ENCODE results near the gene PBX2. TPM values are rescaled to one million over a fixed set of nuclear protein-coding genes. Genes with fewer than 3 reads are reported as not detected.

The PBX2 gene
- total RNA-seq, 1 donor: 19.6 TPM

DNA sequence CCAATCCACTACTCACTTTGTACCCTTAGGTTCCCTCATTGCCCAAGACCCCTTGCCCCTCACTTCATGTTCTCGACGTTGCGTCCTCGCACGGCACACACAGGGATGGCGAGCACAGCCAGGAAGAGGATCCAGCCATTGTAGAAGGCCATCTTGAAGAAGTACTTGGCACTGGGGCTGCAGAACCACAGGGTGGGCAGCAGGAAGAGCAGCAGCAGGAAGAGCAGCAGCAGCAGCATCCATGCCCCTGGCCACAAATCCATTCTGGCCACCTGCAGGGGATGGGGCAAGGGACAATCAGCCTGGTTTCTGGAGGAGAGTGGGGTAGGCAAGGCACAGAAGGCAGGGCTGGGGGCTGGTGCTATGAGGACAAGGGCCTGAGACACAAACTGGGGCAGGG lies 18.8 kb downstream of the PBX2 start:
- no peak for DNase-seq (ENCODE audit: low read depth)
- TF ChIP-seq, protein P1, sequence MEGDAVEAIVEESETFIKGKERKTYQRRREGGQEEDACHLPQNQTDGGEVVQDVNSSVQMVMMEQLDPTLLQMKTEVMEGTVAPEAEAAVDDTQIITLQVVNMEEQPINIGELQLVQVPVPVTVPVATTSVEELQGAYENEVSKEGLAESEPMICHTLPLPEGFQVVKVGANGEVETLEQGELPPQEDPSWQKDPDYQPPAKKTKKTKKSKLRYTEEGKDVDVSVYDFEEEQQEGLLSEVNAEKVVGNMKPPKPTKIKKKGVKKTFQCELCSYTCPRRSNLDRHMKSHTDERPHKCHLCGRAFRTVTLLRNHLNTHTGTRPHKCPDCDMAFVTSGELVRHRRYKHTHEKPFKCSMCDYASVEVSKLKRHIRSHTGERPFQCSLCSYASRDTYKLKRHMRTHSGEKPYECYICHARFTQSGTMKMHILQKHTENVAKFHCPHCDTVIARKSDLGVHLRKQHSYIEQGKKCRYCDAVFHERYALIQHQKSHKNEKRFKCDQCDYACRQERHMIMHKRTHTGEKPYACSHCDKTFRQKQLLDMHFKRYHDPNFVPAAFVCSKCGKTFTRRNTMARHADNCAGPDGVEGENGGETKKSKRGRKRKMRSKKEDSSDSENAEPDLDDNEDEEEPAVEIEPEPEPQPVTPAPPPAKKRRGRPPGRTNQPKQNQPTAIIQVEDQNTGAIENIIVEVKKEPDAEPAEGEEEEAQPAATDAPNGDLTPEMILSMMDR (IDR thresholded peaks at IDR 0.05; ENCODE audit: insufficient read depth, low read length): no peak
- H3K4me3 ChIP-seq (ENCODE audit: low read depth, low read length): no peak overlapping the region

DNA sequence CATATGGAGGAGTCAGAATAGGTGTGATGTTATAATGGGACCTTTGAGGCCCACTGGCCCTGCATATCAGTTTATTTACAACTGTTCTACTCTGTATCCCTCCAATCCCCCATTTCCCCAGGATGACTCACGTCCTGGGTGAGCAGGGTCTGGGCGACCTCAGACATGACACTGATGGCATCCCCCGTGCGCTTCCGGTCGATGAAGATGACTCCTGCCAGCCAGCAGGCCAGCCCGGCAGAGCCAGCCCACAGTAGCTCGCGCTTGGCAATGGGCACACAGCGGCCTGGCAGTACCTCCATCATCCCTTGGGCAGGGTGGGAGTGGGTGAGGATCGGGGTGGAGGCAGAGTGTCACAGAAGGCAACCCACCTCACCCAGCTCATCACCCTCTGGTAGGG lies 19.7 kb downstream of the PBX2 start:
- TF ChIP-seq, protein P1 (IDR thresholded peaks at IDR 0.05; ENCODE audit: insufficient read depth, low read length): no peak
- DNase-seq (ENCODE audit: low read depth): no peak

DNA sequence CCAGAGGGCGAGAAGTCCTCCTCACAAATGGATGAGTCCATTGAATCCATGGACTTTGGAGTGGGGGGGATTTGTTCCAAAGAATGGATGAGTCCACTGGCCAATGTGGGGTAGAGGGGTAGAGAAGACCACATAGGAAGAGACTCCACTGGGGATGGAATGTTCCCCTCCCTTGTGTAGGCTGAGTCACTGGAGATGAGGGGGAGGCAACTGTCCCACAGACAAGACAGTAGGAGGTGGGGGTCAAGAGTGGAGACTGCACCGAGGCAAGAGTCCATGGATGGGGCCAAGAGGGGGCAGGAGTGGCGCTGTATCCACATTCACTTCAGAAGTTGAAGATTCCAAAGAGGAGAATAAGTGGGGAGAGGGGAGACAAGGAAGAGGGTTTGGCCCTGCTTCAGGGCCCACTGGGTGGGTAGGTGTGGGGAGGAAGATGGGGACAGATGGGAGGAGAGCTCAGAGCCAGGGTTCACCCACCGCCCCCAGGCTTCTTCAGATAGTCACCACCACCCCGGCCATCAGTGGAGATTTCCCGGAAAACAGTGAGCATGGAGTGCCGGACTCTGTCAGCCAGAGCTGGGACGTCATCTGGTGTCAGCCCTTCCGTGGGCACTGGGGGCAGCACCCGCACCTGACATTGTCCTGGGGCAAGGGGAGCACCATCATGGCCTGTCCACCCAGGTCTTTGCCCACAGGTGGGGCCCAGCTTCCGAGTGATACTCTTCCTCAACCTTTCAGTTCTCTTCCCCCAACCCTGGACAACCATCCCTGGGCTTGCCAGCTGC lies 21.0 kb downstream of the PBX2 start:
- no peak overlapping the region for H3K4me3 ChIP-seq (ENCODE audit: low read depth, low read length)
- no peak for DNase-seq (ENCODE audit: low read depth)
- TF ChIP-seq, protein P1 (IDR thresholded peaks at IDR 0.05; ENCODE audit: insufficient read depth, low read length): no peak

More for the DNA sequence above, 19.7 kb downstream of the PBX2 start:
- no peak overlapping the region for H3K4me3 ChIP-seq (ENCODE audit: low read depth, low read length)

DNA sequence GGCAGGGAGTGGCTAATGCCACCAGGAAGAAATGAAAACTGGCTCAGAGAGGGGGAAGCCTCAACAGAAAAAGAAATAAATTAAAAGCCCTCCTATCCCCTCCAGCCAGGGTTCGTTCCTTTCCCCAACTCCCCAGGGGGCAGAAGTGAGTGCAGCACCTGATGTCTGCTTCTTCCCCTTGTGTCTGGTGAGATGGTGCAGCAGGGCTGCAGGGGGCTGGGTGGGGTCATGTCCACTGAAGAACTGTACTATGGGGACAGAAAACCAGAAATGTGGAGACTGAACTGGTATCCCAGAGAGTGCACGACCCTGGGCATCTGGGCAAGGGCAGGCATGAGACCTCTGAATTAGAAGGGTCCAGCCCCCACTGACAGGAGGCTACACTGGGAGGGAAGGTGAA lies 21.7 kb downstream of the PBX2 start:
- TF ChIP-seq, protein P1 (IDR thresholded peaks at IDR 0.05; ENCODE audit: insufficient read depth, low read length): no peak
- DNase-seq (ENCODE audit: low read depth): no peak
- no peak overlapping the region for H3K4me3 ChIP-seq (ENCODE audit: low read depth, low read length)

DNA sequence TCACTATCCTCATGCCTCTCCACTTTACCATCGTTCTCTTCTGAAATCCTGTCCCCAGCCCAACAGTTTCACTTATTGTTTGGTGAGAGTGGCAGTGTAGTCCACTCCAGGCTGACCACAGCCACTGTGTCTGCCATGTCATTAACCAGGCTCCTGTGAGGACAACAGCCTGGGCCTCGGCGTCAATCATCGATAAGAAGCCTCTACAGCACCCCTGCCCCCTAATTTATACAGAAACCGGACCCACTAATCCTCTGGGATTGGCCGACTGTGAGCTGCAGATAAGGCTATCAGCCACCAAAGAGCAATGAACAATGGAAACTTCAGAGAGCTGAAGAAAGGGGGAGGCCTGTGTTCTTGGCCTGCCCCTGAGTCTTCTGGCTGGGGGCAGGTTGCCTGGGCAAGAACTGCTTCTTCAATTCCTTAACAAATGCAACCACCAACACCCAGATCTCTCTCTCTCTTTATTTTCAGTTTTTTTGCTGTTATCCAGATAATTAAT lies 22.2 kb downstream of the PBX2 start:
- no peak overlapping the region for H3K4me3 ChIP-seq (ENCODE audit: low read depth, low read length)
- TF ChIP-seq, protein P1 (IDR thresholded peaks at IDR 0.05; ENCODE audit: insufficient read depth, low read length): no peak
- no peak for DNase-seq (ENCODE audit: low read depth)

DNA sequence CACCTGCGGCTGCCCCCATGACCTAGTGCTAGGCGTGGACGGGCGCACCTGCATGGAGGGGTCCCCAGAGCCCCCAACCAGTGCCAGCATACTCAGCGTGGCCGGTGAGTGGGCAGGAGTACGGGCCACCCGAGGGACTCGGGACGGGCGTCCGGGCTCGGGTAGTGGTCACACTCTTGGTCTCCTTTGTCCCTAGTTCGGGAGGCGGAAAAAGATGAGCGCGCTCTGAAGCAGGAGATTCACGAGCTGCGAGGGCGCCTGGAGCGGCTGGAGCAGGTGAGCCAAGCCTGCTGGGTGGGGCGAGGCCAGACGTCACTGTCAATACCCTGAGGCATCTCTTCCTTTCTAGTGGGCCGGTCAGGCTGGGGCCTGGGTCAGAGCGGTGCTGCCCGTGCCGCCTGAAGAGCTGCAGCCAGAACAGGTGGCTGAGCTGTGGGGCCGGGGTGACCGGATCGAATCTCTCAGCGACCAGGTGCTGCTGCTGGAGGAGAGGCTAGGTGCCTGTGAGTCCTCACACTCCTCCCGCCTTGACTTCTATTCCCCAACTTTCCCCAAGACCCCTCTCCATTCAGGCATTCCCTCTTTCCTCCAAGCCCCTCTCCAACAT lies 22.7 kb downstream of the PBX2 start:
- no peak for DNase-seq (ENCODE audit: low read depth)
- TF ChIP-seq, protein P1 (IDR thresholded peaks at IDR 0.05; ENCODE audit: insufficient read depth, low read length): no peak
- H3K4me3 ChIP-seq (ENCODE audit: low read depth, low read length): no peak overlapping the region

Data from fibroblast of the aortic adventitia (primary cell).